Measurements from ENCODE around the gene SP100. TPM values are rescaled to one million over a fixed set of nuclear protein-coding genes. Genes with fewer than 3 reads are reported as not detected.

Gene SP100
- total and polyA plus RNA-seq, 2 of the 4 experiments (the other 2 are of a cell fraction), result 50.6 to 69.0 TPM

DNA sequence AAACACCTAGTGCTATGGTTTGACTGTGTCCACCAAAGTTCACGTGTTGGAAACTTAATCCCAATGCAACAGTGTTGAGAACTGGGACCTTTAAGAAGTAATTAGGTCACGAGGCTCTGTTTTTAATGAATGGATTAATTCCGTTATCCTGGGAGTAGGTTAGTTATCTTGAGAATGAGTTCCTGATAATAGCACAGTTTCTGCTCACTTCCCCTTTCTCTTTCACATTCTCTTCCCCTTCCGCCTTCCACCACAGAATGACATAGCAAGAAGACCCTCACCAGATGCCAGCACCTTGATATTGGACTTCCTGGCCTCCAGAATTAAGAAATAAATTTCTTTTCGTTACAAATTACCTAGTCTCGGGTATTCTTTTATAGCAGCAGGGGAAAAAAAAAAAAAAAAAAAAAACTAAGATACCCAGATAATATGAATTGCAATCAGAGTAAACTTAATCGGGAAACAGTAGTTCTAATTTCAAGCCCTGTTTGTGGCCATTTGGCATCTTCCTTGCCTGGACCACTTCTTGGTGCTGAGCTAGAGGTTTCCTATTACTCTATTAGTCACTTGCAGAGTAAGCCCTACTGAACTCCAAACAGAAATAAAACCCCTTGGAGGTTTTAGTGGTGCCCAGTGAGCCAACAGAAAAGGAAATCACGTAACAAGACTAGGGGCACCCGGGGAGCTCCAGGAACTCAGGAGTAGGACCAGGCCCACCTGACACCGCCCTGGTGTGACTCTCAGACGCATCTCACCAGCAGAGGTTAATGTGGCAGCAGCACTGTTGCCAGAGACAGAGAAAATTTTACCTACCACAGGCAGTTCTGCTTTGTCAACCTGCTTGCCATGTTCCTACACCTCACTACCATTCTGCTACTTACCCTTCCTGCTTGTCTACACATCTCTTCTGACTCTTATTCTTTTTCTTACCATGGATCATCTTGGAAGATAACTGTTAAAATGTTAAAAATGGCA is 149.1 kb downstream of the SP100 start (continued):
- TF ChIP-seq CHD1 (IDR thresholded peaks at IDR 0.05; ENCODE audit: low read depth, low read length), result no peak
- no peak for TF ChIP-seq CEBPB (IDR thresholded peaks at IDR 0.05; ENCODE audit: low read depth, low read length)

DNA sequence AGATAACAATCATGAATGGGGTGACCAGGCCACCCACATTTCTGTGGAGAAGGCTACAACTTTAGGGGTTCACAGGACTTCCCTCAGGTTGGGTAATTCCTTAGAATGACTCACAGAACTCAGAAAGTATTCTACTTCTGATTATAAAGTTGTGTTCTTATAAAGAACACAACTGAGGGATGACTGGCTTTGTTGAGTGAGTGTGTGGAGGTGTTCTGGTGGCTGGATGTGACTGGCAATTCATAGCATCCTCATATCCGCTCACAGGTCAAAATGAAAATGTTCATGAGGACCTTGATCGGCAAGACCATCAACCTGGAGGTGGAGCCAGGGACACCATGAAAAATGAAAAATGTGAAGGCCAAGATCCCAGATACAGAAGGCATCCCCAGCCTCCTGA is 153.3 kb downstream of the SP100 start:
- H2AFZ ChIP-seq (replicated peaks; ENCODE audit: low read length, poor library complexity), result no peak overlapping the region
- in situ Hi-C loops (cut with MboI; ENCODE audit: low sequenced_read_pairs), result no loop called here
- POLR2A ChIA-PET (ENCODE audit: unreplicated experiment), result no interaction called here
- H3K9me1 ChIP-seq (ENCODE audit: insufficient read depth, low read length), result no peaks in the 10 kb centered on the region
- no peak overlapping the region for H2BK5ac ChIP-seq (ENCODE audit: low read depth, low read length, poor library complexity, severe bottlenecking)
- no peak overlapping the region for H3K27ac ChIP-seq (ENCODE audit: insufficient read depth, low read length)
- H3K18ac ChIP-seq (ENCODE audit: low read depth, low read length), result no peak overlapping the region
- TF ChIP-seq BHLHE40 (IDR thresholded peaks at IDR 0.05; ENCODE audit: low read depth, low read length), result no peak
- no peak for TF ChIP-seq RAD21 (IDR thresholded peaks at IDR 0.05; ENCODE audit: low read length)
- TF ChIP-seq CEBPB (IDR thresholded peaks at IDR 0.05; ENCODE audit: low read depth, low read length), result no peak
- TF ChIP-seq, protein P1, sequence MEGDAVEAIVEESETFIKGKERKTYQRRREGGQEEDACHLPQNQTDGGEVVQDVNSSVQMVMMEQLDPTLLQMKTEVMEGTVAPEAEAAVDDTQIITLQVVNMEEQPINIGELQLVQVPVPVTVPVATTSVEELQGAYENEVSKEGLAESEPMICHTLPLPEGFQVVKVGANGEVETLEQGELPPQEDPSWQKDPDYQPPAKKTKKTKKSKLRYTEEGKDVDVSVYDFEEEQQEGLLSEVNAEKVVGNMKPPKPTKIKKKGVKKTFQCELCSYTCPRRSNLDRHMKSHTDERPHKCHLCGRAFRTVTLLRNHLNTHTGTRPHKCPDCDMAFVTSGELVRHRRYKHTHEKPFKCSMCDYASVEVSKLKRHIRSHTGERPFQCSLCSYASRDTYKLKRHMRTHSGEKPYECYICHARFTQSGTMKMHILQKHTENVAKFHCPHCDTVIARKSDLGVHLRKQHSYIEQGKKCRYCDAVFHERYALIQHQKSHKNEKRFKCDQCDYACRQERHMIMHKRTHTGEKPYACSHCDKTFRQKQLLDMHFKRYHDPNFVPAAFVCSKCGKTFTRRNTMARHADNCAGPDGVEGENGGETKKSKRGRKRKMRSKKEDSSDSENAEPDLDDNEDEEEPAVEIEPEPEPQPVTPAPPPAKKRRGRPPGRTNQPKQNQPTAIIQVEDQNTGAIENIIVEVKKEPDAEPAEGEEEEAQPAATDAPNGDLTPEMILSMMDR (conservative IDR thresholded peaks at IDR 0.05; ENCODE audit: low read depth, low read length), result no peak
- TF ChIP-seq USF2 (IDR thresholded peaks at IDR 0.05; ENCODE audit: low read depth, low read length), result no peak
- TF ChIP-seq MAFK (IDR thresholded peaks at IDR 0.05; ENCODE audit: low read depth, low read length), result no peak
- TF ChIP-seq RCOR1 (IDR thresholded peaks at IDR 0.05; ENCODE audit: insufficient replicate concordance, low read length), result no peak
- no peak for TF ChIP-seq SMC3 (IDR thresholded peaks at IDR 0.05; ENCODE audit: low read depth, low read length)
- H4K5ac ChIP-seq (ENCODE audit: low read depth, low read length), result no peak overlapping the region
- DNase-seq (no peak), ATAC-seq (ENCODE audit: low read depth) (no peak)
- no peak overlapping the region for H2BK20ac ChIP-seq (ENCODE audit: low read depth, low read length)
- no peak overlapping the region for H3K4me3 ChIP-seq (ENCODE audit: insufficient read depth, low read depth, low read length)
- BruUV-seq (replicated peaks), result no TSS peak
- no peaks in the 10 kb centered on the region for H4K20me1 ChIP-seq (ENCODE audit: insufficient read depth, low read length)
- CTCF ChIA-PET, result no interaction called here
- no peak overlapping the region for H2BK120ac ChIP-seq (ENCODE audit: low read depth, low read length)
- H3K14ac ChIP-seq (replicated peaks; ENCODE audit: low read depth, low read length), result no peak overlapping the region
- no peaks in the 10 kb centered on the region for H3K79me1 ChIP-seq (ENCODE audit: low read depth in 1 of 2, low read length in 2 of 2)
- no peak overlapping the region for H3K23ac ChIP-seq (ENCODE audit: low read depth, low read length)
- H2AK9ac ChIP-seq (replicated peaks; ENCODE audit: low read depth, low read length, poor library complexity), result no peak overlapping the region
- no peak overlapping the region for H3K56ac ChIP-seq (ENCODE audit: extremely low read depth, insufficient read depth, low read length)
- no peak overlapping the region for H3K4me2 ChIP-seq (ENCODE audit: low read depth, low read length)
- intact Hi-C loops (cut with micrococcal nuclease), result no loop called here
- no peak overlapping the region for H3K9ac ChIP-seq (ENCODE audit: low read depth, low read length)
- H2AK5ac ChIP-seq (ENCODE audit: low read depth, low read length), result no peak overlapping the region
- H3K4me1 ChIP-seq (ENCODE audit: control insufficient read depth, insufficient read depth, low read length), result no peaks in the 10 kb centered on the region
- WGBS, 2 experiments (ENCODE audit: extremely low coverage in 2 of 2, insufficient read length in 1 of 2), result no CpG with 5 or more reads among the region's 2 CpGs
- H3K27me3 ChIP-seq (ENCODE audit: control insufficient read depth, insufficient read depth, low read length), result no peaks in the 10 kb centered on the region; the same call in 1 of the 2 replicates
- dilution Hi-C loops (cut with HindIII; ENCODE audit: low sequenced_read_pairs, unreplicated experiment), result no loop called here
- H4K8ac ChIP-seq (ENCODE audit: low read depth in 2 of 2, low read length in 2 of 2), result no peak overlapping the region
- peaks cover 3% of the 10 kb centered on the region; the same call in 1 of the 2 replicates for H3K9me3 ChIP-seq (ENCODE audit: control insufficient read depth, insufficient read depth, low read length)
- no peak overlapping the region for H4K91ac ChIP-seq (ENCODE audit: insufficient read depth, low read depth, low read length)
- no peak overlapping the region for H2BK15ac ChIP-seq (ENCODE audit: low read depth, low read length)
- no peaks in the 10 kb centered on the region for H3K36me3 ChIP-seq (ENCODE audit: control insufficient read depth, insufficient read depth, low read length)
- no peak overlapping the region for H3K4ac ChIP-seq (ENCODE audit: low read depth, low read length)
